Measurements from ENCODE around the gene ZNF668. TPM values are rescaled to one million over a fixed set of nuclear protein-coding genes. Genes with fewer than 3 reads are reported as not detected.

ZNF668 gene
- total RNA-seq, 4 donors from 2014 or later: 9.6 to 19.3 (median 10.6) TPM

DNA sequence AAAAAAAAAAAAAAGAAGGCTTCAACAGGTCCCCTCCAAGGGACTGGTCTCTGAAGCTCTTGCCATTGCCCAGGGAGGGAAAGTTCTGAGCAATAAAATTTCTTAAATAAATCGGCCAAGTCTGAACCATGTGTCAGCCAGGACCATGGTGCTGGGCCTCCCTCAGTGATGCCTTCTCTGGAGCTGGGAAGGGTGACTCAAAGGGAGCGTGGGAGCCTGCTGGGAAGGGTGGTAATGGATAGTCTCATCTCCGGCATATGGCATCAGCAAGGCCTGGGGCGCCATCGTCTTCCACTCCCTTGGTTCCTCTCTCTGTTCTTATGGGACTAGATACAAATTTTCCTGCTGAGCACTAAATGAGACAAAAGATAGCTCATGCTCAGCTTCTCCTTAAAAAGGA lies 18.3 kb upstream of the ZNF668 start:
- intact Hi-C loops (cut with DNase I): no loop called here
- TF ChIP-seq EP300 (IDR thresholded peaks at IDR 0.05) (no peak), POLR2AphosphoS5 (IDR thresholded peaks at IDR 0.05) (no peak), CTCF (IDR thresholded peaks at IDR 0.05) (no peak), POLR2A (IDR thresholded peaks at IDR 0.05; ENCODE audit: low read depth) (no peak)
- H3K4me3 ChIP-seq: no peak overlapping the region

DNA sequence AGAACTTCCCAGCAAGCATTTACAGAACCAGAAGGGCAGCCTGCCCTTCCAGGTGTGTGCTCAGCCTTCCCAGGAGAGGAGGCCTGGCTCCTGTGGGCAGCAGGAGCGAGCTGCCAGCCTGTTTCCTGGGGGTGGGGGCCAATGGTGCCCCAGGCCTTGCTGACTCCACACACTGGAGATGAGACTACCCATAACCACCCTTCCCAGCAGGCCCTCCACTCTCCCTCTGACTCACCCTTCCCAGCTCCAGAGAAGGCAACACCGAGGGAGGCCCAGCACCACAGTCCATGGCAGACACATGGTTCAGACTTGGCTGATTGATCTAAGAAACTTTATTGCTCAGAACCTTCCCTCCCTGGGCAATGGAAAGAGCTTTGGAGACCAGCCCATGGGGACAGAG lies 16.5 kb upstream of the ZNF668 start:
- Histone ChIP-seq H3K27me3 (no peaks in the 10 kb centered on the region), H3K36me3 (peaks cover 9 to 65% (median 61%) of the 10 kb centered on the region in 4 donors), H3K9me3 (no peaks in the 10 kb centered on the region), H3K4me1 (peaks cover 12 to 29% (median 23%) of the 10 kb centered on the region in 4 donors), H3K27ac (replicated peaks in 1 of 4) (no peak overlapping the region), H3K4me3 (no peak overlapping the region)
- no peak for TF ChIP-seq POLR2A (IDR thresholded peaks at IDR 0.05; ENCODE audit: low read depth)
- TF ChIP-seq EP300 (IDR thresholded peaks at IDR 0.05): no peak
- no peak for TF ChIP-seq POLR2AphosphoS5 (IDR thresholded peaks at IDR 0.05)
- no peak for TF ChIP-seq CTCF (IDR thresholded peaks at IDR 0.05)
- 80% methylated on average over 2 of the region's 2 CpGs for WGBS
- DNase-seq (ENCODE audit: extremely low spot score): no peak
- intact Hi-C loops (cut with DNase I): no loop called here

More for the DNA sequence above, 18.3 kb upstream of the ZNF668 start:
- no peaks in the 10 kb centered on the region for H3K27me3 ChIP-seq
- peaks cover 12 to 31% (median 23%) of the 10 kb centered on the region in 4 donors for H3K4me1 ChIP-seq
- H3K9me3 ChIP-seq: no peaks in the 10 kb centered on the region
- peaks cover 9 to 47% (median 43%) of the 10 kb centered on the region in 4 donors for H3K36me3 ChIP-seq
- WGBS: 75% methylated on average over 1 of the region's 5 CpGs
- peak overlapping the region in 1 of 4 donors; percentile 8 for H3K27ac ChIP-seq (replicated peaks in 1 of 4)
- no peak for DNase-seq (ENCODE audit: extremely low spot score)

DNA sequence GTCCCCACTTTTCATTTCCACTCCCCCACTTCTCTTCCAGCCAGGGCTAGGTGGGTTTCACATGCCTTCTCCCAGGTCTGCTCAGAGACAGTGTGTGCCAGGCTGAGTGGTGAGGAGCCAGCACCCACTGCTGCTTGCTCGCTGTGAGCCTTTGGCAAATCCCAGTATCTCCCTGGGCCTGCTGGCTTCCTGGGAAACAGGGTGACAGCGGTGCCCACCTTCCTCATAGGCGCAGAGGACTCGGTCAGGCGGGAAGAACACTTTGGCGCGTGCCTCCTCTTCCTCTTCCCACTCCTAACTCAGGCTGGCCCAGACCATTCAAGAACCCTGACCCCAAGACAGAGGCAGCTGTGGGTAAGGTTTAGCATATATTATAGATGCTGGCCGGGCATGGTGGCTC lies 15.2 kb upstream of the ZNF668 start:
- H3K4me1 ChIP-seq: peaks cover 12 to 20% (median 16%) of the 10 kb centered on the region in 4 donors
- no peaks in the 10 kb centered on the region for H3K9me3 ChIP-seq
- intact Hi-C loops (cut with DNase I): no loop called here
- no peak overlapping the region for H3K4me3 ChIP-seq
- WGBS: 94% methylated on average over 8 of the region's 8 CpGs
- no peak for TF ChIP-seq POLR2A (IDR thresholded peaks at IDR 0.05; ENCODE audit: low read depth)
- TF ChIP-seq EP300 (IDR thresholded peaks at IDR 0.05): no peak
- TF ChIP-seq CTCF (IDR thresholded peaks at IDR 0.05): no peak
- TF ChIP-seq POLR2AphosphoS5 (IDR thresholded peaks at IDR 0.05): no peak
- no peak for DNase-seq (ENCODE audit: extremely low spot score)
- H3K27ac ChIP-seq (replicated peaks in 1 of 4): no peak overlapping the region
- peaks cover 9 to 78% (median 74%) of the 10 kb centered on the region in 4 donors for H3K36me3 ChIP-seq
- H3K27me3 ChIP-seq: no peaks in the 10 kb centered on the region

- H3K36me3 ChIP-seq: peaks cover 9 to 84% (median 80%) of the 10 kb centered on the region in 4 donors
- H3K27me3 ChIP-seq: no peaks in the 10 kb centered on the region
- no peak within 1 kb of the TSS for H3K27ac ChIP-seq (replicated peaks in 1 of 4)
- peaks cover 9 to 14% (median 11%) of the 10 kb centered on the region in 4 donors for H3K4me1 ChIP-seq
- TF ChIP-seq CTCF (IDR thresholded peaks at IDR 0.05) (no peak), POLR2AphosphoS5 (IDR thresholded peaks at IDR 0.05) (no peak), POLR2A (IDR thresholded peaks at IDR 0.05; ENCODE audit: low read depth) (no peak), EP300 (IDR thresholded peaks at IDR 0.05) (no peak)
- no peak for DNase-seq (ENCODE audit: extremely low spot score)
- intact Hi-C loops (cut with DNase I): no loop called here
- no peaks in the 10 kb centered on the region for H3K9me3 ChIP-seq
- H3K4me3 ChIP-seq: no peak within 1 kb of the TSS
- 76% methylated on average over 12 of the region's 15 CpGs for WGBS
These were observed 14.6 kb upstream of the ZNF668 start, which contains the start of gene PRSS53 for GRCh38 chr16:31088459-31089183. PRSS53 (minus strand) TSS chr16:31088943; CDS start chr16:31088809, 134 bp downstream.
